Activated CD4-positive, alpha-beta memory T cell treated with anti-CD3 and anti-CD28 coated beads, Interleukin-2, amount 10 ng/mL, durations not matched to agents 7 days and 5 days (primary cell): ENCODE results near the gene AP3S1. TPM values are rescaled to one million over a fixed set of nuclear protein-coding genes. Genes with fewer than 3 reads are reported as not detected.
"Not testable (repeated sequence)": the region's sequence is repeated elsewhere in the genome, so short reads cannot be mapped to it uniquely, and the experiment has no call there.

Experiments
- CTCF ChIA-PET: fragments of 350-600 bp; sonication (Branson Sonifier 250); formaldehyde crosslinking; loops from one replicate; lab custom pipeline; 2021; ENCODE audit warnings: antibody characterized with exemption, inconsistent platforms; lab: Charles Lee
- POLR2A ChIA-PET: fragments of 350-600 bp; sonication (Branson Sonifier 250); formaldehyde crosslinking; loops from one replicate; lab custom pipeline; 2021; ENCODE audit warnings: antibody characterized with exemption; lab: Charles Lee
- DNase-seq: peaks from one replicate; pipeline ENCODE4 v3.0.0-alpha.2; 2020
- H3K27ac Mint-ChIP-seq: one replicate; pipeline ENCODE4 v1.8.0; 2021; ENCODE audit warnings: mild to moderate bottlenecking, mixed read lengths
- H3K27me3 Mint-ChIP-seq: one replicate; pipeline ENCODE4 v1.8.0; 2021; ENCODE audit warnings: mixed read lengths
- H3K36me3 Mint-ChIP-seq: one replicate; pipeline ENCODE4 v1.8.0; 2021; ENCODE audit warnings: low read depth, mixed read lengths
- H3K4me1 Mint-ChIP-seq: one replicate; pipeline ENCODE4 v1.8.0; 2021; ENCODE audit warnings: mixed read lengths
- H3K4me3 Mint-ChIP-seq: one replicate; pipeline ENCODE4 v1.8.0; 2021; ENCODE audit warnings: mild to moderate bottlenecking, mixed read lengths
- H3K9me3 Mint-ChIP-seq: one replicate; pipeline ENCODE4 v1.8.0; 2021; ENCODE audit warnings: mixed read lengths
- total RNA-seq, 2 experiments: library from RNA; stranded (reverse); gene quantifications; one replicate each; pipeline ENCODE4 v1.2.3, GENCODE V29; 2021

AP3S1 gene
- total RNA-seq: 10 to 100 TPM; 73.5 to 87.0 TPM

- peak; percentile 91 for DNase-seq
- peaks cover 54% of the 10 kb centered on the region for H3K4me1 Mint-ChIP-seq
- ChIA-PET CTCF (interaction anchor here (0.9 to 2.0 kb wide), 3 partner anchors 10 to 226 kb away, joined by 3 to 11 read pairs (median 3); no protein-coding TSS in a partner anchor), POLR2A (interaction anchor here (0.5 to 3.7 kb wide), 17 partner anchors 10 to 546 kb away, joined by 3 to 48 read pairs (median 4); partner anchors contain the start of genes CCDC112, COMMD10, FEM1C and TMED7)
- peak within 1 kb of the TSS; percentile 93 for H3K27ac Mint-ChIP-seq
- peaks cover 19% of the 10 kb centered on the region for H3K36me3 Mint-ChIP-seq
- H3K4me3 Mint-ChIP-seq: peak within 1 kb of the TSS; percentile 88
- no peaks in the 10 kb centered on the region for H3K27me3 Mint-ChIP-seq
- H3K9me3 Mint-ChIP-seq: no peaks in the 10 kb centered on the region
Measured at GRCh38 chr5:115841382-115842088, at the start of gene AP3S1, which contains the start of gene ATG12. AP3S1 (plus strand) TSS chr5:115841935; CDS start chr5:115842038, 103 bp downstream. ATG12 (minus strand) TSS chr5:115841565; CDS start chr5:115841552, 13 bp downstream.

- no peaks in the 10 kb centered on the region for H3K36me3 Mint-ChIP-seq
- peaks cover 25% of the 10 kb centered on the region for H3K27me3 Mint-ChIP-seq
- no peak overlapping the region for H3K4me3 Mint-ChIP-seq
- no peak for DNase-seq
- POLR2A ChIA-PET: no interaction called here
- no peaks in the 10 kb centered on the region for H3K9me3 Mint-ChIP-seq
- CTCF ChIA-PET: no interaction called here
- H3K4me1 Mint-ChIP-seq: peaks cover 24% of the 10 kb centered on the region
- no peak overlapping the region for H3K27ac Mint-ChIP-seq
Measured at GRCh38 chr5:115795700-115796099, 46.0 kb upstream of the AP3S1 start.

GRCh38 chr5:115796656-115797055 lies 45.1 kb upstream of the AP3S1 start:
- H3K4me1 Mint-ChIP-seq: peaks cover 24% of the 10 kb centered on the region
- H3K36me3 Mint-ChIP-seq: no peaks in the 10 kb centered on the region
- no peak overlapping the region for H3K27ac Mint-ChIP-seq
- ChIA-PET POLR2A (no interaction called here), CTCF (interaction anchor here (1.0 kb wide), 1 partner anchor 10 kb away, joined by 3 read pairs; no protein-coding TSS in a partner anchor)
- no peak for DNase-seq
- peaks cover 19% of the 10 kb centered on the region for H3K27me3 Mint-ChIP-seq
- H3K4me3 Mint-ChIP-seq: no peak overlapping the region
- H3K9me3 Mint-ChIP-seq: no peaks in the 10 kb centered on the region

- ChIA-PET POLR2A (no interaction called here), CTCF (interaction anchor here (1.1 kb wide), 1 partner anchor 10 kb away, joined by 3 read pairs; no protein-coding TSS in a partner anchor)
Measured at GRCh38 chr5:115798252-115798651, 43.5 kb upstream of the AP3S1 start.

GRCh38 chr5:115800108-115800507 lies 41.6 kb upstream of the AP3S1 start:
- Mint-ChIP-seq H3K27me3 (peaks cover 14% of the 10 kb centered on the region), H3K27ac (no peak overlapping the region), H3K36me3 (no peaks in the 10 kb centered on the region), H3K4me1 (peaks cover 5% of the 10 kb centered on the region), H3K4me3 (no peak overlapping the region), H3K9me3 (no peaks in the 10 kb centered on the region)
- ChIA-PET POLR2A (interaction anchor here (1.5 kb wide), 1 partner anchor 10 kb away, joined by 5 read pairs; no protein-coding TSS in a partner anchor), CTCF (interaction anchor here (1.2 kb wide), 1 partner anchor 133 kb away, joined by 4 read pairs; no protein-coding TSS in a partner anchor)
- DNase-seq: no peak

More at GRCh38 chr5:115798252-115798651, 43.5 kb upstream of the AP3S1 start:
- H3K9me3 Mint-ChIP-seq: no peaks in the 10 kb centered on the region
- no peak for DNase-seq
- H3K4me3 Mint-ChIP-seq: no peak overlapping the region
- no peaks in the 10 kb centered on the region for H3K36me3 Mint-ChIP-seq
- no peak overlapping the region for H3K27ac Mint-ChIP-seq
- H3K4me1 Mint-ChIP-seq: peaks cover 19% of the 10 kb centered on the region
- peaks cover 12% of the 10 kb centered on the region for H3K27me3 Mint-ChIP-seq

GRCh38 chr5:115801152-115801551 lies 40.6 kb upstream of the AP3S1 start:
- Mint-ChIP-seq H3K27ac (no peak overlapping the region), H3K4me3 (no peak overlapping the region), H3K4me1 (peaks cover under 1% of the 10 kb centered on the region), H3K9me3 (no peaks in the 10 kb centered on the region), H3K36me3 (no peaks in the 10 kb centered on the region), H3K27me3 (peaks cover 14% of the 10 kb centered on the region)
- DNase-seq: no peak
- ChIA-PET POLR2A (no interaction called here), CTCF (no interaction called here)

- Mint-ChIP-seq H3K36me3 (no peaks in the 10 kb centered on the region), H3K9me3 (no peaks in the 10 kb centered on the region), H3K27me3 (peaks cover 11% of the 10 kb centered on the region), H3K4me1 (peaks cover 9% of the 10 kb centered on the region), H3K4me3 (no peak overlapping the region), H3K27ac (no peak overlapping the region)
- CTCF ChIA-PET: no interaction called here
- POLR2A ChIA-PET: no interaction called here
- no peak for DNase-seq
Measured at GRCh38 chr5:115801984-115802383, 39.8 kb upstream of the AP3S1 start.

GRCh38 chr5:115806986-115807653 lies 34.6 kb upstream of the AP3S1 start:
- Mint-ChIP-seq H3K4me3 (no peak overlapping the region), H3K9me3 (no peaks in the 10 kb centered on the region), H3K27me3 (peaks cover 18% of the 10 kb centered on the region), H3K27ac (peak overlapping the region; percentile 16), H3K36me3 (peaks cover 4% of the 10 kb centered on the region), H3K4me1 (peaks cover 49% of the 10 kb centered on the region)
- DNase-seq: no peak
- ChIA-PET CTCF (interaction anchor here (0.9 to 1.2 kb wide), 2 partner anchors 10 to 172 kb away, joined by 3 to 5 read pairs; no protein-coding TSS in a partner anchor), POLR2A (interaction anchor here (1.2 kb wide), 1 partner anchor 28 kb away, joined by 4 read pairs; no protein-coding TSS in a partner anchor)

GRCh38 chr5:115807654-115808052 lies 34.1 kb upstream of the AP3S1 start:
- DNase-seq: no peak
- Mint-ChIP-seq H3K9me3 (no peaks in the 10 kb centered on the region), H3K27me3 (peaks cover 19% of the 10 kb centered on the region), H3K4me3 (no peak overlapping the region), H3K27ac (no peak overlapping the region), H3K36me3 (peaks cover 4% of the 10 kb centered on the region), H3K4me1 (peaks cover 50% of the 10 kb centered on the region)
- ChIA-PET POLR2A (no interaction called here), CTCF (interaction anchor here (1.2 kb wide), 1 partner anchor 173 kb away, joined by 5 read pairs; no protein-coding TSS in a partner anchor)

- H3K36me3 Mint-ChIP-seq, H3K9me3 Mint-ChIP-seq, DNase-seq, H3K4me3 Mint-ChIP-seq, H3K27ac Mint-ChIP-seq, CTCF ChIA-PET: not testable (repeated sequence)
- POLR2A ChIA-PET: interaction anchor here (1.6 kb wide), 1 partner anchor 34 kb away, joined by 3 read pairs; no protein-coding TSS in a partner anchor
- Mint-ChIP-seq H3K4me1 (peaks cover 52% of the 10 kb centered on the region), H3K27me3 (peaks cover 22% of the 10 kb centered on the region)
Measured at GRCh38 chr5:115808066-115808465, 33.7 kb upstream of the AP3S1 start.

GRCh38 chr5:115809946-115810345 lies 31.8 kb upstream of the AP3S1 start:
- no peak for DNase-seq
- H3K4me3 Mint-ChIP-seq: no peak overlapping the region
- ChIA-PET CTCF (interaction anchor here (0.8 to 1.3 kb wide), 4 partner anchors 24 to 181 kb away, joined by 3 to 4 read pairs (median 3); no protein-coding TSS in a partner anchor), POLR2A (interaction anchor here (0.6 to 1.7 kb wide), 4 partner anchors 10 to 741 kb away, joined by 3 to 5 read pairs (median 4); no protein-coding TSS in a partner anchor)
- H3K36me3 Mint-ChIP-seq: peaks cover 4% of the 10 kb centered on the region
- peaks cover 36% of the 10 kb centered on the region for H3K27me3 Mint-ChIP-seq
- peaks cover 69% of the 10 kb centered on the region for H3K4me1 Mint-ChIP-seq
- H3K9me3 Mint-ChIP-seq: no peaks in the 10 kb centered on the region
- H3K27ac Mint-ChIP-seq: peak overlapping the region; percentile 7

GRCh38 chr5:115810761-115811160 lies 31.0 kb upstream of the AP3S1 start:
- H3K27ac Mint-ChIP-seq: no peak overlapping the region
- POLR2A ChIA-PET: interaction anchor here (1.6 to 1.7 kb wide), 2 partner anchors 11 to 30 kb away, joined by 4 to 5 read pairs; no protein-coding TSS in a partner anchor
- CTCF ChIA-PET: interaction anchor here (0.7 to 1.2 kb wide), 3 partner anchors 23 to 182 kb away, joined by 3 to 4 read pairs (median 3); no protein-coding TSS in a partner anchor
- DNase-seq: no peak
- peaks cover 77% of the 10 kb centered on the region for H3K4me1 Mint-ChIP-seq
- peaks cover 44% of the 10 kb centered on the region for H3K27me3 Mint-ChIP-seq
- H3K4me3 Mint-ChIP-seq: no peak overlapping the region
- no peaks in the 10 kb centered on the region for H3K9me3 Mint-ChIP-seq
- peaks cover 4% of the 10 kb centered on the region for H3K36me3 Mint-ChIP-seq
